ENCODE data around the gene RHOV.

- TF ChIP-seq CTCF (conservative IDR thresholded peaks at IDR 0.05; ENCODE audit: low read depth, low read length) = peak; percentile 73
- TF ChIP-seq SMC3 (IDR thresholded peaks at IDR 0.05; ENCODE audit: low read depth, low read length) = peak; percentile 50
- no peak for TF ChIP-seq POLR2A (IDR thresholded peaks at IDR 0.05; ENCODE audit: low read depth, low read length)
- no peak for TF ChIP-seq MXI1 (IDR thresholded peaks at IDR 0.05; ENCODE audit: borderline replicate concordance, low read depth, low read length)
Measured at GRCh38 chr15:40859206-40859851, 14.7 kb downstream of the RHOV start.

All from IMR-90 (cell line).